IMR-90 (cell line): ENCODE results near the gene ANKUB1. TPM values are rescaled to one million over a fixed set of nuclear protein-coding genes. Genes with fewer than 3 reads are reported as not detected.

Experiments used
- ATAC-seq: fragments of 200-7000 bp; cut with Tn5 transposase; 2 replicates; pipeline ENCODE4 v1.9.1; 2020; ENCODE audit warnings: low read depth, mild to moderate bottlenecking, moderate library complexity
- BruUV-seq: library from RNA; stranded (reverse); fragments of 400-500 nt; replicated peaks from 2 replicates; lab custom pipeline; 2021; lab: Mats Ljungman, UMichigan
- CTCF ChIA-PET: fragments of 300-600 bp; formaldehyde crosslinking; extraction: SDS; loops from one replicate; lab custom pipeline; 2021; ENCODE audit warnings: antibody characterized with exemption; lab: Yijun Ruan, JAX
- POLR2A ChIA-PET: fragments of 300-600 bp; sonication (Branson Sonifier 250); formaldehyde crosslinking; loops from one replicate; lab custom pipeline; 2022; ENCODE audit warnings: antibody characterized with exemption; ENCODE audit not compliant: unreplicated experiment; lab: Charles Lee
- DNase-seq: peaks from one replicate; pipeline ENCODE4 v3.0.0; 2013
- H2AFZ ChIP-seq: replicated peaks from 2 replicates; pipeline ENCODE3; 2013; ENCODE audit warnings: low read length, mild to moderate bottlenecking; ENCODE audit not compliant: poor library complexity
- H2AK5ac ChIP-seq: 2 replicates; pipeline ENCODE4 v1.6.1; 2013; ENCODE audit warnings: low read depth, low read length, inconsistent platforms
- H2AK9ac ChIP-seq: replicated peaks from 2 replicates; pipeline ENCODE3; 2013; ENCODE audit warnings: mild to moderate bottlenecking, low read depth, low read length, moderate library complexity; ENCODE audit not compliant: poor library complexity
- H2BK120ac ChIP-seq: 2 replicates; pipeline ENCODE4 v1.6.1; 2013; ENCODE audit warnings: low read depth, low read length, inconsistent platforms
- H2BK15ac ChIP-seq: 3 replicates; pipeline ENCODE4 v1.6.1; 2013; ENCODE audit warnings: low read depth, low read length, inconsistent platforms
- H2BK20ac ChIP-seq: 2 replicates; pipeline ENCODE4 v1.6.1; 2013; ENCODE audit warnings: low read depth, mild to moderate bottlenecking, inconsistent platforms, low read length, moderate library complexity
- H2BK5ac ChIP-seq: 2 replicates; pipeline ENCODE4 v1.6.1; 2013; ENCODE audit warnings: mild to moderate bottlenecking, low read depth, low read length, inconsistent platforms; ENCODE audit not compliant: poor library complexity, severe bottlenecking
- H3K14ac ChIP-seq: replicated peaks from 2 replicates; pipeline ENCODE4 v1.6.1; 2013; ENCODE audit warnings: low read depth, low read length, inconsistent platforms
- H3K18ac ChIP-seq: 2 replicates; pipeline ENCODE4 v1.6.1; 2013; ENCODE audit warnings: low read depth, low read length, control low read depth
- H3K23ac ChIP-seq: 2 replicates; pipeline ENCODE4 v1.6.1; 2013; ENCODE audit warnings: low read depth, low read length, inconsistent platforms
- H3K27ac ChIP-seq: 2 replicates; pipeline ENCODE4 v1.5.1; 2013; ENCODE audit warnings: mild to moderate bottlenecking, control low read depth, low read length; ENCODE audit not compliant: insufficient read depth
- H3K27me3 ChIP-seq: 2 replicates; pipeline ENCODE4 v1.6.1; 2013; ENCODE audit warnings: low read length; ENCODE audit not compliant: control insufficient read depth, insufficient read depth
- H3K36me3 ChIP-seq: 2 replicates; pipeline ENCODE4 v1.6.1; 2013; ENCODE audit warnings: low read length, mixed read lengths; ENCODE audit not compliant: control insufficient read depth, insufficient read depth
- H3K4ac ChIP-seq: 2 replicates; pipeline ENCODE4 v1.6.1; 2013; ENCODE audit warnings: low read depth, low read length, inconsistent platforms
- H3K4me1 ChIP-seq: 2 replicates; pipeline ENCODE4 v1.6.1; 2013; ENCODE audit warnings: low read length, mixed read lengths; ENCODE audit not compliant: control insufficient read depth, insufficient read depth
- H3K4me2 ChIP-seq: 2 replicates; pipeline ENCODE4 v1.6.1; 2013; ENCODE audit warnings: low read depth, mild to moderate bottlenecking, control low read depth, low read length, moderate library complexity
- H3K4me3 ChIP-seq: 2 replicates; pipeline ENCODE4 v1.5.1; 2013; ENCODE audit warnings: low read depth, mild to moderate bottlenecking, control low read depth, low read length, moderate library complexity; ENCODE audit not compliant: insufficient read depth
- H3K56ac ChIP-seq: 2 replicates; pipeline ENCODE4 v1.6.1; 2013; ENCODE audit warnings: low read length, inconsistent platforms; ENCODE audit not compliant: insufficient read depth; ENCODE audit errors: extremely low read depth
- H3K79me1 ChIP-seq, 2 experiments: 2 replicates each; pipeline ENCODE4 v1.6.1; 2013; ENCODE audit warnings: low read length in 2 of 2, inconsistent platforms in 1 of 2, low read depth in 1 of 2
- H3K9ac ChIP-seq: 2 replicates; pipeline ENCODE4 v1.6.1; 2013; ENCODE audit warnings: low read depth, low read length, control low read depth
- H3K9me1 ChIP-seq: 2 replicates; pipeline ENCODE4 v1.6.1; 2013; ENCODE audit warnings: low read length, inconsistent platforms; ENCODE audit not compliant: insufficient read depth
- H3K9me3 ChIP-seq: 2 replicates; pipeline ENCODE4 v1.6.1; 2013; ENCODE audit warnings: low read length; ENCODE audit not compliant: control insufficient read depth, insufficient read depth
- H4K20me1 ChIP-seq: 2 replicates; pipeline ENCODE4 v1.6.1; 2013; ENCODE audit warnings: low read length, inconsistent platforms; ENCODE audit not compliant: insufficient read depth
- H4K5ac ChIP-seq: 2 replicates; pipeline ENCODE4 v1.6.1; 2013; ENCODE audit warnings: mild to moderate bottlenecking, low read depth, low read length, control low read depth
- H4K8ac ChIP-seq, 2 experiments: 2 replicates each; pipeline ENCODE4 v1.6.1; 2013; ENCODE audit warnings: low read depth in 2 of 2, low read length in 2 of 2, control low read depth in 1 of 2, inconsistent platforms in 1 of 2
- H4K91ac ChIP-seq: 2 replicates; pipeline ENCODE4 v1.6.1; 2013; ENCODE audit warnings: low read depth, low read length, inconsistent platforms; ENCODE audit not compliant: insufficient read depth
- CHD1 ChIP-seq: IDR thresholded peaks from 2 replicates; pipeline ENCODE4 v1.6.1; 2012; ENCODE audit warnings: low read depth, low read length, improper control_type of control experiment
- ELK1 ChIP-seq: fragments of 150-350 bp; IDR thresholded peaks from 2 replicates; pipeline ENCODE4 v1.6.1; 2016; ENCODE audit warnings: low read depth, mild to moderate bottlenecking, low read length, moderate library complexity, borderline replicate concordance
- FOS ChIP-seq: fragments of 150-350 bp; IDR thresholded peaks from 2 replicates; pipeline ENCODE4 v1.6.1; 2016; ENCODE audit warnings: low read depth, low read length
- MAFK ChIP-seq: IDR thresholded peaks from 2 replicates; pipeline ENCODE4 v1.6.1; 2012; ENCODE audit warnings: low read depth, low read length, improper control_type of control experiment
- MAZ ChIP-seq: IDR thresholded peaks from 2 replicates; pipeline ENCODE4 v1.6.1; 2012; ENCODE audit warnings: low read depth, mild to moderate bottlenecking, low read length, improper control_type of control experiment, moderate library complexity, borderline replicate concordance
- MXI1 ChIP-seq: IDR thresholded peaks from 2 replicates; pipeline ENCODE4 v1.6.1; 2012; ENCODE audit warnings: low read depth, mild to moderate bottlenecking, low read length, moderate library complexity, borderline replicate concordance
- RAD21 ChIP-seq: IDR thresholded peaks from 2 replicates; pipeline ENCODE4 v1.6.1; 2012; ENCODE audit warnings: low read length, improper control_type of control experiment
- RCOR1 ChIP-seq: IDR thresholded peaks from 2 replicates; pipeline ENCODE4 v1.6.1; 2012; ENCODE audit warnings: mild to moderate bottlenecking, low read length, improper control_type of control experiment; ENCODE audit not compliant: insufficient replicate concordance
- SMC3 ChIP-seq: fragments of 150-350 bp; IDR thresholded peaks from 2 replicates; pipeline ENCODE4 v1.6.1; 2016; ENCODE audit warnings: low read depth, mild to moderate bottlenecking, antibody characterized with exemption, low read length, moderate library complexity
- USF2 ChIP-seq: fragments of 150-350 bp; IDR thresholded peaks from 2 replicates; pipeline ENCODE4 v1.6.1; 2017; ENCODE audit warnings: mild to moderate bottlenecking, antibody characterized with exemption, low read length, low read depth
- WGBS, 2 experiments: methylation state at CpG; one replicate each; pipeline versions ENCODE4 v1.1.5 to v1.1.7; 2013; ENCODE audit warnings: missing lambda C conversion rate in 2 of 2; ENCODE audit not compliant: insufficient read length in 1 of 2; ENCODE audit errors: extremely low coverage in 2 of 2; 5-methylcytosine and 5-hydroxymethylcytosine counted together
- dilution Hi-C: fragments of 300-500 bp; cut with HindIII; formaldehyde crosslinking; loops from one replicate; pipeline ENCODE4 v1.14.3; 2018; ENCODE audit warnings: low sequenced_read_pairs; ENCODE audit not compliant: unreplicated experiment
- in situ Hi-C: fragments of 300-500 bp; cut with MboI; formaldehyde crosslinking; loops from 3 replicates; pipeline ENCODE4 v1.14.3; 2019; ENCODE audit warnings: low sequenced_read_pairs, inconsistent platforms, mixed read lengths
- intact Hi-C: fragments of 100-400 bp; cut with micrococcal nuclease; formaldehyde crosslinking; loops from 2 replicates; pipeline ENCODE4 v1.10.0; 2022
- polyA plus RNA-seq, 3 experiments: library from polyadenylated mRNA; depleted of rRNA; stranded (reverse); fragments of >200 nt; gene quantifications; 2 replicates each; pipeline ENCODE4 v1.2.3, GENCODE V29; 2012; ENCODE audit warnings: low replicate concordance in 1 of 3
- total RNA-seq: library from RNA; depleted of rRNA; stranded (reverse); fragments of >200 nt; gene quantifications from 2 replicates; pipeline ENCODE4 v1.2.3, GENCODE V29; 2012

Gene ANKUB1
- total and polyA plus RNA-seq, 2 of the 4 experiments (the other 2 are of a cell fraction), result not detected

- Histone ChIP-seq H4K8ac (no peak overlapping the region), H4K20me1 (peaks cover 24% of the 10 kb centered on the region; the same call in 1 of the 2 replicates), H3K4me2 (no peak overlapping the region), H3K36me3 (no peaks in the 10 kb centered on the region), H4K5ac (no peak overlapping the region), H3K23ac (no peak overlapping the region), H2AK9ac (no peak overlapping the region), H3K4me1 (no peaks in the 10 kb centered on the region), H3K4me3 (no peak overlapping the region), H2BK20ac (no peak overlapping the region), H3K9me3 (no peaks in the 10 kb centered on the region), H3K18ac (no peak overlapping the region), H2BK15ac (no peak overlapping the region), H4K91ac (no peak overlapping the region), H3K9me1 (no peaks in the 10 kb centered on the region), H3K27me3 (no peaks in the 10 kb centered on the region), H2BK5ac (no peak overlapping the region), H2AFZ (no peak overlapping the region), H2BK120ac (no peak overlapping the region), H3K9ac (no peak overlapping the region), H3K56ac (no peak overlapping the region), H3K79me1 (peaks cover 2 to 60% of the 10 kb centered on the region in 2 experiments; a peak in 3 of 4 replicates), H3K4ac (no peak overlapping the region), H2AK5ac (no peak overlapping the region), H3K27ac (no peak overlapping the region), H3K14ac (no peak overlapping the region)
- no CpG with 5 or more reads among the region's 3 CpGs for WGBS, 2 experiments
- DNase-seq (no peak), ATAC-seq (no peak)
- CTCF ChIA-PET, result no interaction called here
- TF ChIP-seq FOS, result no peak
- TF ChIP-seq MAZ, result no peak
- TF ChIP-seq MAFK, result no peak
- no peak for TF ChIP-seq ELK1
- TF ChIP-seq RCOR1, result no peak
- no peak for TF ChIP-seq CHD1
- TF ChIP-seq RAD21, result no peak
- no peak for TF ChIP-seq MXI1
- TF ChIP-seq USF2, result no peak
- no peak for TF ChIP-seq SMC3
- no TSS peak for BruUV-seq
- dilution Hi-C loops, result no loop called here
- POLR2A ChIA-PET, result interaction anchor here (0.6 kb wide), 1 partner anchor 51 kb away, joined by 4 read pairs; no protein-coding TSS in a partner anchor
- in situ Hi-C loops, result no loop called here
- intact Hi-C loops, result no loop called here
Observed at GRCh38 chr3:149815728-149816127, 23.4 kb upstream of the ANKUB1 start.
